Caco-2 (cell line): Measurements from ENCODE around the gene FHIT. TPM values are rescaled to one million over a fixed set of nuclear protein-coding genes. Genes with fewer than 3 reads are reported as not detected.

Experiments used
- BruUV-seq: library from RNA; stranded (reverse); fragments of 400-500 nt; replicated peaks from 2 replicates; lab custom pipeline; 2021; lab: Mats Ljungman, UMichigan
- CTCF ChIA-PET: fragments of 300-600 bp; sonication (Branson Sonifier 250); formaldehyde crosslinking; loops from one replicate; lab custom pipeline; 2022; ENCODE audit warnings: antibody characterized with exemption; lab: Charles Lee
- POLR2A ChIA-PET: fragments of 300-600 bp; sonication (Branson Sonifier 250); formaldehyde crosslinking; loops from one replicate; lab custom pipeline; 2022; ENCODE audit warnings: antibody characterized with exemption; lab: Charles Lee
- DNase-seq, 2 experiments: peaks; one replicate each; pipeline versions ENCODE4 v3.0.0 to v3.0.0-alpha.2; 2020 to 2022
- H3K27me3 ChIP-seq: replicated peaks from 2 replicates; pipeline ENCODE4 v1.6.0; 2011; ENCODE audit warnings: low read length; ENCODE audit not compliant: control insufficient read depth, insufficient read depth
- H3K36me3 ChIP-seq: 2 replicates; pipeline ENCODE4 v1.5.1; 2011; ENCODE audit warnings: low read length; ENCODE audit not compliant: control insufficient read depth, insufficient read depth
- H3K4me1 ChIP-seq: fragments of 250-450 bp; sonication (Bioruptor Pico); 2 replicates; pipeline ENCODE4 v1.5.1; 2020; ENCODE audit warnings: mild to moderate bottlenecking
- H3K4me3 ChIP-seq: 2 replicates; pipeline ENCODE4 v1.5.1; 2011; ENCODE audit warnings: low read depth, mild to moderate bottlenecking, control low read depth, low read length
- H3K9me3 ChIP-seq: fragments of 250-450 bp; sonication (Bioruptor Pico); 2 replicates; pipeline ENCODE4 v1.5.1; 2020; ENCODE audit warnings: mild to moderate bottlenecking, moderate library complexity
- H3K27ac Mint-ChIP-seq: one replicate; pipeline ENCODE4 v1.8.0; 2022; ENCODE audit warnings: mixed read lengths; ENCODE audit not compliant: unreplicated experiment
- H3K27me3 Mint-ChIP-seq: one replicate; pipeline ENCODE4 v1.8.0; 2022; ENCODE audit warnings: mixed read lengths; ENCODE audit not compliant: insufficient read depth, unreplicated experiment
- H3K36me3 Mint-ChIP-seq: one replicate; pipeline ENCODE4 v1.8.0; 2022; ENCODE audit warnings: mild to moderate bottlenecking, mixed read lengths; ENCODE audit not compliant: insufficient read depth, unreplicated experiment
- H3K4me1 Mint-ChIP-seq: one replicate; pipeline ENCODE4 v1.8.0; 2022; ENCODE audit warnings: low read depth, mixed read lengths; ENCODE audit not compliant: unreplicated experiment
- H3K4me3 Mint-ChIP-seq: one replicate; pipeline ENCODE4 v1.8.0; 2022; ENCODE audit warnings: mild to moderate bottlenecking, moderate library complexity, mixed read lengths; ENCODE audit not compliant: unreplicated experiment
- H3K9me3 Mint-ChIP-seq: one replicate; pipeline ENCODE4 v1.8.0; 2022; ENCODE audit warnings: mixed read lengths; ENCODE audit not compliant: unreplicated experiment
- CTCF ChIP-seq, 2 experiments: fragments of 200-600 bp in 1 of 2; IDR thresholded peaks; 1 replicate in 1 of 2; 2 replicates in 1 of 2; pipeline versions ENCODE4 v1.5.1 to v1.8.0; 2011 to 2022; ENCODE audit warnings: antibody characterized with exemption in 1 of 2, control low read depth in 1 of 2, inconsistent platforms in 1 of 2, low read depth in 1 of 2, low read length in 1 of 2, mild to moderate bottlenecking in 1 of 2, moderate library complexity in 1 of 2; ENCODE audit not compliant: insufficient read depth in 1 of 2, severe bottlenecking in 1 of 2, unreplicated experiment in 1 of 2
- intact Hi-C: fragments of 100-400 bp; cut with micrococcal nuclease; formaldehyde crosslinking; loops from one replicate; pipeline ENCODE4 v1.10.0; 2022; ENCODE audit not compliant: unreplicated experiment
- total RNA-seq: library from RNA; stranded (reverse); gene quantifications from 2 replicates; pipeline ENCODE4 v1.2.3, GENCODE V29; 2022

The FHIT gene
- total RNA-seq, 1 experiment from 2014 or later, result 8.3 TPM

- Histone ChIP-seq H3K4me3 (no peak overlapping the region), H3K27me3 (no peaks in the 10 kb centered on the region), H3K9me3 (no peaks in the 10 kb centered on the region), H3K4me1 (no peaks in the 10 kb centered on the region), H3K36me3 (no peaks in the 10 kb centered on the region)
- Mint-ChIP-seq H3K27me3 (no peaks in the 10 kb centered on the region), H3K4me3 (no peak overlapping the region), H3K36me3 (peaks cover 2% of the 10 kb centered on the region), H3K4me1 (peaks cover 5% of the 10 kb centered on the region), H3K27ac (no peak overlapping the region), H3K9me3 (no peaks in the 10 kb centered on the region)
- intact Hi-C loops, result no loop called here
- no TSS peak for BruUV-seq
- no peak for TF ChIP-seq CTCF (IDR thresholded peaks at IDR 0.05; ENCODE audit: insufficient read depth in 1 of 2, low read depth in 1 of 2, low read length in 1 of 2, severe bottlenecking in 1 of 2, unreplicated experiment in 1 of 2)
- CTCF ChIA-PET, result no interaction called here
- POLR2A ChIA-PET, result no interaction called here
- DNase-seq, result no peak
Observed at GRCh38 chr3:60220768-60221167, 1030.5 kb downstream of the FHIT start.

DNA sequence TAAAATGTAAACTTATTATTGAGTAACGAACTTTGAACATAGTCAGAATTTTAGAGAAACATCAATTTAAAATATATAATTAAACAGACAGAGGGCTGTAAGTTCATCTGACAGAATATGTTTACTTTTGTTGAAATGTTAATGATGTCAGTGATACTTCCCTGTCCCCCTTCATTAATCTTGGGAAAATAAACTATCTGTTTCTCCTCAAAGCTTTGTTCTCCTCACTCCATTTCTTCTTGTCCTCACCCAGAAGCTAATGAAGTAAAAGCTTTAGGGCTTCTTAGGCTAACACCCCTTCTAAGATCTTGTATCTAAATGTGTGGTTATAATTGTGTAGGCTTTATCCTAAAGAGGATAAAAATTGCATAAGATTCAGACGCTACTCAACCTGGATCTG lies 1031.8 kb downstream of the FHIT start:
- ChIA-PET POLR2A (no interaction called here), CTCF (no interaction called here)
- TF ChIP-seq CTCF (IDR thresholded peaks at IDR 0.05; ENCODE audit: insufficient read depth in 1 of 2, low read depth in 1 of 2, low read length in 1 of 2, severe bottlenecking in 1 of 2, unreplicated experiment in 1 of 2), result no peak
- Histone ChIP-seq H3K27me3 (no peaks in the 10 kb centered on the region), H3K36me3 (no peaks in the 10 kb centered on the region), H3K4me1 (no peaks in the 10 kb centered on the region), H3K9me3 (no peaks in the 10 kb centered on the region), H3K4me3 (no peak overlapping the region)
- BruUV-seq, result no TSS peak
- H3K9me3 Mint-ChIP-seq, result no peaks in the 10 kb centered on the region
- H3K4me1 Mint-ChIP-seq, result no peaks in the 10 kb centered on the region
- intact Hi-C loops, result no loop called here
- H3K36me3 Mint-ChIP-seq, result no peaks in the 10 kb centered on the region
- DNase-seq, result no peak
- no peaks in the 10 kb centered on the region for H3K27me3 Mint-ChIP-seq
- no peak overlapping the region for H3K4me3 Mint-ChIP-seq
- no peak overlapping the region for H3K27ac Mint-ChIP-seq

- H3K27me3 ChIP-seq, result no peaks in the 10 kb centered on the region
- Mint-ChIP-seq H3K27ac (no peak overlapping the region), H3K9me3 (no peaks in the 10 kb centered on the region), H3K27me3 (no peaks in the 10 kb centered on the region), H3K4me3 (no peak overlapping the region), H3K4me1 (no peaks in the 10 kb centered on the region), H3K36me3 (no peaks in the 10 kb centered on the region)
- BruUV-seq, result no TSS peak
- ChIA-PET CTCF (no interaction called here), POLR2A (no interaction called here)
- DNase-seq, result no peak
- no peaks in the 10 kb centered on the region for H3K4me1 ChIP-seq
- TF ChIP-seq CTCF (IDR thresholded peaks at IDR 0.05; ENCODE audit: insufficient read depth in 1 of 2, low read depth in 1 of 2, low read length in 1 of 2, severe bottlenecking in 1 of 2, unreplicated experiment in 1 of 2), result no peak
- no peak overlapping the region for H3K4me3 ChIP-seq
- H3K36me3 ChIP-seq, result no peaks in the 10 kb centered on the region
- no peaks in the 10 kb centered on the region for H3K9me3 ChIP-seq
- intact Hi-C loops, result no loop called here
Observed at GRCh38 chr3:60217156-60217911, 1033.9 kb downstream of the FHIT start.
